Cardiac fibroblast (primary cell): Measurements from ENCODE around the gene SPTLC2.
"Not testable (repeated sequence)": the region's sequence is repeated elsewhere in the genome, so short reads cannot be mapped to it uniquely, and the experiment has no call there.

ENCODE experiments used
- DNase-seq, 2 donors: peaks; one replicate each; pipeline versions ENCODE4 v3.0.0 to v3.0.0-alpha.2; 2010; ENCODE audit warnings: low read depth in 2 of 2
- H3K4me3 ChIP-seq, 2 donors: replicated peaks in 1 of 2; 1 replicate in 1 of 2; 2 replicates in 1 of 2; pipeline ENCODE4 v1.5.1; 2011; ENCODE audit warnings: low read depth in 2 of 2, low read length in 2 of 2, mild to moderate bottlenecking in 2 of 2, moderate library complexity in 1 of 2
- TF ChIP-seq, protein P1 (sequence below): IDR thresholded peaks from one replicate; pipeline ENCODE4 v1.5.1; 2011; ENCODE audit warnings: low read depth, mild to moderate bottlenecking, low read length, inconsistent platforms

SPTLC2 gene, protein sequence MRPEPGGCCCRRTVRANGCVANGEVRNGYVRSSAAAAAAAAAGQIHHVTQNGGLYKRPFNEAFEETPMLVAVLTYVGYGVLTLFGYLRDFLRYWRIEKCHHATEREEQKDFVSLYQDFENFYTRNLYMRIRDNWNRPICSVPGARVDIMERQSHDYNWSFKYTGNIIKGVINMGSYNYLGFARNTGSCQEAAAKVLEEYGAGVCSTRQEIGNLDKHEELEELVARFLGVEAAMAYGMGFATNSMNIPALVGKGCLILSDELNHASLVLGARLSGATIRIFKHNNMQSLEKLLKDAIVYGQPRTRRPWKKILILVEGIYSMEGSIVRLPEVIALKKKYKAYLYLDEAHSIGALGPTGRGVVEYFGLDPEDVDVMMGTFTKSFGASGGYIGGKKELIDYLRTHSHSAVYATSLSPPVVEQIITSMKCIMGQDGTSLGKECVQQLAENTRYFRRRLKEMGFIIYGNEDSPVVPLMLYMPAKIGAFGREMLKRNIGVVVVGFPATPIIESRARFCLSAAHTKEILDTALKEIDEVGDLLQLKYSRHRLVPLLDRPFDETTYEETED

DNA sequence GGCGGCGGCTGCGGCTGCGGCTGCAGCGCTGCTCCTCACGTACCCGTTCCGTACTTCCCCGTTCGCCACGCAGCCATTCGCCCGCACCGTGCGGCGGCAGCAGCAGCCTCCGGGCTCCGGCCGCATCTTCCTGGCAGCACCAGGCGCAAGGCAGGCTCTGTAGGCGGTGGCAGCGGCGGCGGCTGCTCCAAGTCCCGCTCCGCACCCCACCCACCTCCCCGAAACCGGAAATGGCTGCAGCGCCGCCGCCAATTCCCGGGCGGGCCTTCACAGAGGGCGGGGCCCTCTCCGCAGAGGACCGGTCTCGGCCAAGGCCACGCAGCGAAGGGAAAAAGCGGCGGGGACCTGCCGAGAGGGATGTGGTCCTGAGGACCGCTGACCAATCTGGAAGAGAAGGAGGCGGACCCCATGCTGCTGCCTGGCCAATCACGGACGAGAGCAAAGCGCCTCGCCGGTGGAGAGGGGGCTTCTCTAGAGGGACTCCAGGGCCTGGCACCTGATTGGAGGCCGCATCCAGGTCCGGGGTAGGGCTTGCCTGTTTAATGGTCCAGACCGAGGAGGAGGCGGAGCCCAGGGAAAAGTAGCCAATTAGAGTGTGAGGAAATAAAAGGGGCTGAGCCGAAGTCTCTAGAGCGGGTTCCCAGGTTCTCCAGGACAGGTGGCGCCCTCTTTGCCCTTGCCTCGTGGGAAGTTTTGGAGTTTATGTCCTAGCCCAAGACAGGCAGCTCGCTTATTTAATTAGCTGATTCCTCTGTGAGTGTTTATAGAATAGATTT lies at the start of gene SPTLC2:
Gene SPTLC2 (minus strand): TSS at position 184 of the 776 bp plus-strand sequence. CDS start 58 bp downstream, at position 126.
- DNase-seq, result peak; percentile 99
- TF ChIP-seq, protein P1, sequence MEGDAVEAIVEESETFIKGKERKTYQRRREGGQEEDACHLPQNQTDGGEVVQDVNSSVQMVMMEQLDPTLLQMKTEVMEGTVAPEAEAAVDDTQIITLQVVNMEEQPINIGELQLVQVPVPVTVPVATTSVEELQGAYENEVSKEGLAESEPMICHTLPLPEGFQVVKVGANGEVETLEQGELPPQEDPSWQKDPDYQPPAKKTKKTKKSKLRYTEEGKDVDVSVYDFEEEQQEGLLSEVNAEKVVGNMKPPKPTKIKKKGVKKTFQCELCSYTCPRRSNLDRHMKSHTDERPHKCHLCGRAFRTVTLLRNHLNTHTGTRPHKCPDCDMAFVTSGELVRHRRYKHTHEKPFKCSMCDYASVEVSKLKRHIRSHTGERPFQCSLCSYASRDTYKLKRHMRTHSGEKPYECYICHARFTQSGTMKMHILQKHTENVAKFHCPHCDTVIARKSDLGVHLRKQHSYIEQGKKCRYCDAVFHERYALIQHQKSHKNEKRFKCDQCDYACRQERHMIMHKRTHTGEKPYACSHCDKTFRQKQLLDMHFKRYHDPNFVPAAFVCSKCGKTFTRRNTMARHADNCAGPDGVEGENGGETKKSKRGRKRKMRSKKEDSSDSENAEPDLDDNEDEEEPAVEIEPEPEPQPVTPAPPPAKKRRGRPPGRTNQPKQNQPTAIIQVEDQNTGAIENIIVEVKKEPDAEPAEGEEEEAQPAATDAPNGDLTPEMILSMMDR, result no peak
- peak within 1 kb of the TSS; percentile 76 to 84 for H3K4me3 ChIP-seq

DNA sequence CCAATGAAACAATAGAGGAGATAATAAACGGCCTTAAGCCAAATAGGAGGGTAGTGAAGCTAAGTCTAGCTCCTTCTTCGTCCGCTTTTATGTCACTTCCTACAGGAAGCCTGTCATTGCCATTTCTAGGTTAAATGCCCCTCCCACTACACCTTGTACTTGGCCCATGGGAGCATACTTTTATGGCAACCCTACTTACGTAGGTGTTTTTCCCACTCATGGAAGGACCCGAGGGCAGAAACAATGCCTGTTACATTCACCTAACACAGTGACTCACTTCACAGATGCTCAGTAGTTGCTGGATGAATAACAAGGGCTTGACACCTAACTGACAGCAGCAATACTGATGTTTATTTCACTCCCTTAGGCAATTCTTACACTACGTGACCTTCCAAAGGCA lies 46.9 kb upstream of the SPTLC2 start:
- TF ChIP-seq, protein P1, result no peak

DNA sequence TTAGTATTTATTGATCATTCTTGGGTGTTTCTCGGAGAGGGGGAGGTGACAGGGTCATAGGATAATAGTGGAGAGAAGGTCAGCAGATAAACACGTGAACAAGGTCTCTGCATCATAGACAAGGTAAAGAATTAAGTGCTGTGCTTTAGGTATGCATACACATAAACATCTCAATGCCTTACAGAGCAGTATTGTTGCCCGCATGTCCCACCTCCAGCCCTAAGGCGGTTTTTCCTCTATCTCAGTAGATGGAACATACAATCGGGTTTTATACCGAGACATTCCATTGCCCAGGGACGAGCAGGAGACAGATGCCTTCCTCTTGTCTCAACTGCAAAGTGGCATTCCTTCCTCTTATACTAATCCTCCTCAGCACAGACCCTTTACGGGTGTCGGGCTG lies 45.1 kb upstream of the SPTLC2 start:
- not testable (repeated sequence) for H3K4me3 ChIP-seq, DNase-seq

More for the DNA sequence above, 46.9 kb upstream of the SPTLC2 start:
- DNase-seq, result peak; percentile 7 to 72
- no peak overlapping the region for H3K4me3 ChIP-seq

- no peak for DNase-seq
Observed at GRCh38 chr14:77660754-77661153, 44.3 kb upstream of the SPTLC2 start.

DNA sequence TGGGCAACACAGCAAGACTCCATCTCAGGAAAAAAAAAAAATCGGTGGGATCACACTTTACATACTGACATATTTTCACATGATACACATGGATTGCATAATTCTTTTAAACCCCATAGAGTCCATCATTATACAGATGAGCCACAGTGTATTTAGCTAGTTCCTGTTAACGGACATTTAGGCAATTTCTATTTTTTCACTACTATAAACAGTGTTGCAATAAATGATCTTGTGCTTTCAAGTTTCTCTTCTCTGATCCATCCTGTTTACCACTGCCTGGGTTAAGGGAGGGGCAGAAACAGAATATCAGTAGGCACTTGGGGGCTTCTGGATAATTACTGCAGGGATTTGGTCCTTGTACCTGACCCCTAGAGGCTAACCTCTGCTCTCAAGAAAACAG lies 43.4 kb upstream of the SPTLC2 start:
- TF ChIP-seq, protein P1, result no peak
- no peak for DNase-seq

More at GRCh38 chr14:77660754-77661153, 44.3 kb upstream of the SPTLC2 start:
- TF ChIP-seq, protein P1, result no peak
- H3K4me3 ChIP-seq, result no peak overlapping the region

GRCh38 chr14:77657280-77657679 lies 40.8 kb upstream of the SPTLC2 start:
- TF ChIP-seq, protein P1, result no peak
- H3K4me3 ChIP-seq, result no peak overlapping the region
- DNase-seq, result no peak

More for the DNA sequence above, 43.4 kb upstream of the SPTLC2 start:
- H3K4me3 ChIP-seq, result no peak overlapping the region

- DNase-seq, result no peak
- no peak overlapping the region for H3K4me3 ChIP-seq
- TF ChIP-seq, protein P1, result no peak
Observed at GRCh38 chr14:77654001-77654441, 37.6 kb upstream of the SPTLC2 start.
